ENCODE data around the gene DAB1. TPM values are rescaled to one million over a fixed set of nuclear protein-coding genes. Genes with fewer than 3 reads are reported as not detected.

Gene DAB1
- total RNA-seq, 1 donor from 2014 or later, result 1.9 TPM

- TF ChIP-seq CTCF (IDR thresholded peaks at IDR 0.05; ENCODE audit: unreplicated experiment), result no peak
- H3K4me1 Mint-ChIP-seq, result no peaks in the 10 kb centered on the region
- no peak for DNase-seq (ENCODE audit: low spot score in 2 of 2, unreplicated experiment in 2 of 2)
- H3K27ac Mint-ChIP-seq, result no peak overlapping the region
- no peaks in the 10 kb centered on the region for H3K36me3 Mint-ChIP-seq
- no peak overlapping the region for H3K4me3 Mint-ChIP-seq
- no peaks in the 10 kb centered on the region for H3K9me3 Mint-ChIP-seq
- peaks cover 17% of the 10 kb centered on the region for H3K27me3 Mint-ChIP-seq (ENCODE audit: low read depth)
These were observed 341.0 kb downstream of the DAB1 start for GRCh38 chr1:57082711-57083439.

DNA sequence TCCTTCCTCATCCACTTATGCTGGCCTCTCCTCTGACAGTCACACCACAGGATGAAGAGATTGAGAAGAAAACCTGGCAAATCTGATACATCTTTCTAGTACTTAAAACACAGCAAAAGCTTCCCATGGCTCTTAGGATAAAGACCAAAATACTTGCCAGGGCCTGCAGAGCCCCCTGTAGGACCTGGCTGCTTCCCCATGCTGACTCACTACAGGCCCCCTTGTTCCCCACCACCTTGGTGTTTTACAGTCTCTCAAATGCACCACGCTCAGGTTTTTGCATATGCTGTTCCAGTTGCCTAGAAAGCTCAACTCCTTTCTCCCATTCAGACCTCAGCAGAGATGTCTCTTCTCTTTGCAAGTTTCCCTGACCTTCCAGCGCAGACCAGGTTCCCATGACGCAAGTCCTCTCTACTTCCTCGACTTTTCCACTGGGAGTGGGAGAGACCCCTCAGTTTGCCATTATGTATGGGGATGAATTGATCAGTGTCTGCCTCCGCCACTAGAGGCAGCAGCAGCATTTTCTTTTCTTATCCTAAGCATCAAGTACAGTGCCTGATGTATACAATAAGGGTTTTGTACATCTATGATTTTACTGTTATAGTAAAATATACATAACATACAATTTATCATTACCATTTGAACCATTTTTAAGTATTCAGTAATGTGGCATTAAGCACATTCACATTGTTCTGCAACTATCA lies 344.3 kb downstream of the DAB1 start:
- no peaks in the 10 kb centered on the region for H3K36me3 Mint-ChIP-seq
- H3K27me3 Mint-ChIP-seq (ENCODE audit: low read depth), result peaks cover 13% of the 10 kb centered on the region
- no peak overlapping the region for H3K27ac Mint-ChIP-seq
- no peaks in the 10 kb centered on the region for H3K9me3 Mint-ChIP-seq
- no peaks in the 10 kb centered on the region for H3K4me1 Mint-ChIP-seq
- TF ChIP-seq CTCF (IDR thresholded peaks at IDR 0.05; ENCODE audit: unreplicated experiment), result no peak
- DNase-seq (ENCODE audit: low spot score in 2 of 2, unreplicated experiment in 2 of 2), result no peak
- no peak overlapping the region for H3K4me3 Mint-ChIP-seq

DNA sequence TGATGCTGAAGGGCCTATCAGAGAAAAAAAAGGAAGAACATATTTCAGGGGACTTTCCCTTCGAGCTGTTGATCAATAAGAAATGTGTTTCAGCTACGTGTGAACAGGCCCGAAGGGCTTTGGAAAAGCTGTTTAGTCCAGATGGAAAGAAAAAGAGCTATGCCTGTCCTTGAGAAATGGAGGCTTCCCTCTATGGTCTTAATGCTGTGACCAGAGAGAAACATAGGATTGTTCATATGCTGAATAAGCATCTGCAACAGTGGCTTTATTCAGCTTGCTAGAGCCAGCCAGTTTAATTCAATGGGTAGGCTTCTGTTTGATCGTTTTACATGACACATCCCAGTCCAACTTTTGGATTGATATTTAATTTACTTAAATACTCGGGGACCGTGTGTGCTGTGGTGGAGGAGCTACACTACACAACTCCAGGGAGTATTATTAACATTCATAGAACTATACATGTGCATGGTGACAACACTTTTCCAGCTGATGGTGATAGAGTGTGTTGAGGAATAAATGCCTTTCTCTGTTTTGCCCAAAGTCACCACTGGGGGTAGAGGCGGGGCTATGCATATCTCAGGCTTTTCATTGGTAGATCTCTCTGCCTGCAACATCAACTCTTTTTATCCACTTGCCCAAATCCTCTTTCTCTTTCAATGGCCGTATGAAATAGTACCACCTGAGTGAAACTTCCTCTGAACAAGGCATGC lies 351.3 kb downstream of the DAB1 start:
- H3K4me3 Mint-ChIP-seq, result no peak overlapping the region
- no peak for DNase-seq (ENCODE audit: low spot score in 2 of 2, unreplicated experiment in 2 of 2)
- H3K9me3 Mint-ChIP-seq, result no peaks in the 10 kb centered on the region
- H3K36me3 Mint-ChIP-seq, result no peaks in the 10 kb centered on the region
- peaks cover 6% of the 10 kb centered on the region for H3K27me3 Mint-ChIP-seq (ENCODE audit: low read depth)
- H3K4me1 Mint-ChIP-seq, result peaks cover 12% of the 10 kb centered on the region
- peak; percentile 29 for TF ChIP-seq CTCF (IDR thresholded peaks at IDR 0.05; ENCODE audit: unreplicated experiment)
- no peak overlapping the region for H3K27ac Mint-ChIP-seq

- TF ChIP-seq CTCF (IDR thresholded peaks at IDR 0.05; ENCODE audit: unreplicated experiment), result no peak
- Mint-ChIP-seq H3K4me3 (no peak overlapping the region), H3K36me3 (no peaks in the 10 kb centered on the region), H3K9me3 (no peaks in the 10 kb centered on the region), H3K27me3 (ENCODE audit: low read depth) (no peaks in the 10 kb centered on the region), H3K4me1 (peaks cover 40% of the 10 kb centered on the region), H3K27ac (peak overlapping the region; percentile 55)
- peak in 1 of 2 experiments; percentile 27 for DNase-seq (ENCODE audit: low spot score in 2 of 2, unreplicated experiment in 2 of 2)
These were observed 356.0 kb downstream of the DAB1 start for GRCh38 chr1:57067863-57068262.

DNA sequence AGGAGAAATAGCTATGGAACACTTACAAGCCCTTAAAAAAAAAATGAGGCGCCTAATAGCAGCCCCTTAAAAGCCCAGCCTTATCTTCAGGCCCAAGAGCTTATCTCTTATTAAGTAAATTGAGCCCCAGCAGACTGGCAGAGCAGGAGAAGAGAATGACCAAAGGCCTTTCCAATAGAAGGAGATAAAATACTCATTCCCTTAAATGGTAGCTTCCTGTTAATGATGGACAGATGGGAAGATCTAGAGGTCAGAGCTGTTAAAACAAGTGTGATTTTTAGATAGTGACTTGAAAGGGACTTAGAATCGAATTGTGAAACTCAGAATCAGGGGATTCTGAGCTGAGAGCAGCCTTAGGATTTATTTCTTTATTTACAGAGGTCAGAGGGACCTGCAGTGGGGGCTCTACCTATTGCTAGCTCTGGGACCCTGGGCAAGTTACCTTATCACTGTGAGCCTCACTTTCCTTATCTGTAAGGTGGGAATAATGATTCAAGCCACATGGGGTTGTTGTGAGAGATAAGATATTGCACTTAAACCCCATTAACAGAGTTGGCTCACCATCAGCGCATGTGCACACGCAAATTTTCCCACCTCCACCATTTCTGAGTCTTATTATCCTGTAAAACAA lies 356.8 kb downstream of the DAB1 start:
- DNase-seq (ENCODE audit: low spot score in 2 of 2, unreplicated experiment in 2 of 2), result no peak
- Mint-ChIP-seq H3K4me3 (no peak overlapping the region), H3K27ac (no peak overlapping the region), H3K36me3 (no peaks in the 10 kb centered on the region), H3K4me1 (peaks cover 40% of the 10 kb centered on the region), H3K27me3 (ENCODE audit: low read depth) (no peaks in the 10 kb centered on the region), H3K9me3 (no peaks in the 10 kb centered on the region)
- no peak for TF ChIP-seq CTCF (IDR thresholded peaks at IDR 0.05; ENCODE audit: unreplicated experiment)
